Measurements from ENCODE around the gene CXXC5. TPM values are rescaled to one million over a fixed set of nuclear protein-coding genes. Genes with fewer than 3 reads are reported as not detected.

Gene CXXC5
- total and polyA plus RNA-seq, 9 of the 15 experiments (the other 6 are each of a cell fraction or from before 2014, with no cell fraction given) = 1.9 to 123 (median 45.8) TPM

DNA sequence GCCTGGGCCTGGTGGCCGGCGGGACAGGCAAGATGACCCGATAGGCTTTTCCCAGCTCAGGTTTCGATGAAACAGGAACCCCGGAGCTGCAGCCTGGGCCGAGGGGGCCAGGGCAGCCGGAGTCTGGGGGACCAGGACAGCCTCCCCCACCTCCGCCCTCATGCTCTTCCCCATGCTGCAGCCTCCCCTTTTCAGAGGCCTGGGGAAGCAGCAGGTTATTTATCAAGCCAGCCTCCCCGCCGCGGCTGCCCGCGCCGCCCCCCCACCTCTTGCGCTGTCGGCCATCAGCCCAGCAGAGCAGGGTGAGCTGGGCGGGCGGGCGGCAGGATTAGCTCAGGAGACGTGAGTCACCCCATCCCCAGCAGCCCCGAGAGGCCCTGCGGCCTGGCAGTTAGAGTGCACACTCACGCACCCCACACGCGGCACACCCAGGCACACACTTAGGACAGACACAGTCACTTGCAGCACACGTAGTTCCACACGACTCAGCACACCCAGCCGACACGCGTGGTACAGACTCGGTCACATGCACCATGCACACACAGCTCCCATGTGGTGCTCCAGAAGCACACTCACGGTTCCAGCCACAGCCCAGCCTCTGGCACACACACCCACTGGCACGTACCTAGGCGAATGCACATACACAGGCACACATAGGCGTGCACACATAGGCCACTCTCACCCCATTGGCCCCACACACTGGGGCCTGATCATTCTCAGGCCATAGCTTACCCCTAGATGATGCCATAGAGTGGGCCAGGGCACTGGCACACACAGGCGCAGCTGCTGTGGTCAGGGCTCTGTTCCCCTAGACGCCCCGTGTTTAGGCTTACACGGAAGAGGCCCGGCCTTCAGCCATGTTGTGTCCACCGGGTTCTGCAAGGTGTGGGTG lies 13.0 kb downstream of the CXXC5 start (continued):
- TF ChIP-seq ZNF232 (CRISPR knock-in tag; IDR thresholded peaks at IDR 0.05) = no peak
- peak; percentile 50; the same call in 1 of the 2 replicates for TF ChIP-seq EP300 (IDR thresholded peaks at IDR 0.05; ENCODE audit: low read length)
- TF ChIP-seq, protein P1, sequence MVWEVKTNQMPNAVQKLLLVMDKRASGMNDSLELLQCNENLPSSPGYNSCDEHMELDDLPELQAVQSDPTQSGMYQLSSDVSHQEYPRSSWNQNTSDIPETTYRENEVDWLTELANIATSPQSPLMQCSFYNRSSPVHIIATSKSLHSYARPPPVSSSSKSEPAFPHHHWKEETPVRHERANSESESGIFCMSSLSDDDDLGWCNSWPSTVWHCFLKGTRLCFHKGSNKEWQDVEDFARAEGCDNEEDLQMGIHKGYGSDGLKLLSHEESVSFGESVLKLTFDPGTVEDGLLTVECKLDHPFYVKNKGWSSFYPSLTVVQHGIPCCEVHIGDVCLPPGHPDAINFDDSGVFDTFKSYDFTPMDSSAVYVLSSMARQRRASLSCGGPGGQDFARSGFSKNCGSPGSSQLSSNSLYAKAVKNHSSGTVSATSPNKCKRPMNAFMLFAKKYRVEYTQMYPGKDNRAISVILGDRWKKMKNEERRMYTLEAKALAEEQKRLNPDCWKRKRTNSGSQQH (CRISPR knock-in tag; IDR thresholded peaks at IDR 0.05) = no peak
- TF ChIP-seq, protein P2, sequence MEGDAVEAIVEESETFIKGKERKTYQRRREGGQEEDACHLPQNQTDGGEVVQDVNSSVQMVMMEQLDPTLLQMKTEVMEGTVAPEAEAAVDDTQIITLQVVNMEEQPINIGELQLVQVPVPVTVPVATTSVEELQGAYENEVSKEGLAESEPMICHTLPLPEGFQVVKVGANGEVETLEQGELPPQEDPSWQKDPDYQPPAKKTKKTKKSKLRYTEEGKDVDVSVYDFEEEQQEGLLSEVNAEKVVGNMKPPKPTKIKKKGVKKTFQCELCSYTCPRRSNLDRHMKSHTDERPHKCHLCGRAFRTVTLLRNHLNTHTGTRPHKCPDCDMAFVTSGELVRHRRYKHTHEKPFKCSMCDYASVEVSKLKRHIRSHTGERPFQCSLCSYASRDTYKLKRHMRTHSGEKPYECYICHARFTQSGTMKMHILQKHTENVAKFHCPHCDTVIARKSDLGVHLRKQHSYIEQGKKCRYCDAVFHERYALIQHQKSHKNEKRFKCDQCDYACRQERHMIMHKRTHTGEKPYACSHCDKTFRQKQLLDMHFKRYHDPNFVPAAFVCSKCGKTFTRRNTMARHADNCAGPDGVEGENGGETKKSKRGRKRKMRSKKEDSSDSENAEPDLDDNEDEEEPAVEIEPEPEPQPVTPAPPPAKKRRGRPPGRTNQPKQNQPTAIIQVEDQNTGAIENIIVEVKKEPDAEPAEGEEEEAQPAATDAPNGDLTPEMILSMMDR (IDR thresholded peaks at IDR 0.05 in 2 of 3, conservative IDR thresholded peaks at IDR 0.05 in 1 of 3; ENCODE audit: insufficient read depth in 2 of 3, low read depth in 1 of 3, low read length in 3 of 3) = 0 out of 6 replicates have a peak, but pooled peaks of 1 of the 3 experiments have one; percentile 2
- TF ChIP-seq, protein P3, sequence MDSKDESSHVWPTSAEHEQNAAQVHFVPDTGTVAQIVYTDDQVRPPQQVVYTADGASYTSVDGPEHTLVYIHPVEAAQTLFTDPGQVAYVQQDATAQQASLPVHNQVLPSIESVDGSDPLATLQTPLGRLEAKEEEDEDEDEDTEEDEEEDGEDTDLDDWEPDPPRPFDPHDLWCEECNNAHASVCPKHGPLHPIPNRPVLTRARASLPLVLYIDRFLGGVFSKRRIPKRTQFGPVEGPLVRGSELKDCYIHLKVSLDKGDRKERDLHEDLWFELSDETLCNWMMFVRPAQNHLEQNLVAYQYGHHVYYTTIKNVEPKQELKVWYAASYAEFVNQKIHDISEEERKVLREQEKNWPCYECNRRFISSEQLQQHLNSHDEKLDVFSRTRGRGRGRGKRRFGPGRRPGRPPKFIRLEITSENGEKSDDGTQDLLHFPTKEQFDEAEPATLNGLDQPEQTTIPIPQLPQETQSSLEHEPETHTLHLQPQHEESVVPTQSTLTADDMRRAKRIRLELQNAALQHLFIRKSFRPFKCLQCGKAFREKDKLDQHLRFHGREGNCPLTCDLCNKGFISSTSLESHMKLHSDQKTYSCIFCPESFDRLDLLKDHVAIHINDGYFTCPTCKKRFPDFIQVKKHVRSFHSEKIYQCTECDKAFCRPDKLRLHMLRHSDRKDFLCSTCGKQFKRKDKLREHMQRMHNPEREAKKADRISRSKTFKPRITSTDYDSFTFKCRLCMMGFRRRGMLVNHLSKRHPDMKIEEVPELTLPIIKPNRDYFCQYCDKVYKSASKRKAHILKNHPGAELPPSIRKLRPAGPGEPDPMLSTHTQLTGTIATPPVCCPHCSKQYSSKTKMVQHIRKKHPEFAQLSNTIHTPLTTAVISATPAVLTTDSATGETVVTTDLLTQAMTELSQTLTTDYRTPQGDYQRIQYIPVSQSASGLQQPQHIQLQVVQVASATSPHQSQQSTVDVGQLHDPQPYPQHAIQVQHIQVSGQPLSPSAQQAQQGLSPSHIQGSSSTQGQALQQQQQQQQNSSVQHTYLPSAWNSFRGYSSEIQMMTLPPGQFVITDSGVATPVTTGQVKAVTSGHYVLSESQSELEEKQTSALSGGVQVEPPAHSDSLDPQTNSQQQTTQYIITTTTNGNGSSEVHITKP (IDR thresholded peaks at IDR 0.05; ENCODE audit: partially characterized antibody) = no peak
- TF ChIP-seq SAFB2 (IDR thresholded peaks at IDR 0.05; ENCODE audit: borderline replicate concordance, low read depth, low read length, severe bottlenecking) = no peak
- no peak; the same call in 1 of the 2 replicates for TF ChIP-seq ZNF311 (CRISPR knock-in tag; IDR thresholded peaks at IDR 0.05)
- peak; percentile 78 to 84 for TF ChIP-seq NRF1 (conservative IDR thresholded peaks at IDR 0.05 in 1 of 2, IDR thresholded peaks at IDR 0.05 in 1 of 2)
- peak; percentile 72 for TF ChIP-seq SMARCC2 (IDR thresholded peaks at IDR 0.05; ENCODE audit: low read depth)
- TF ChIP-seq ZNF212 (CRISPR knock-in tag; IDR thresholded peaks at IDR 0.05) = no peak
- TF ChIP-seq EGR1 (conservative IDR thresholded peaks at IDR 0.05) = peak; percentile 79
- peak; percentile 67; the same call in 1 of the 2 replicates for TF ChIP-seq HDAC8 (tag; IDR thresholded peaks at IDR 0.05)
- TF ChIP-seq ZNF77 (CRISPR knock-in tag; IDR thresholded peaks at IDR 0.05) = no peak
- no peak for TF ChIP-seq CC2D1A (IDR thresholded peaks at IDR 0.05)
- no peak for TF ChIP-seq KDM5B (IDR thresholded peaks at IDR 0.05; ENCODE audit: insufficient replicate concordance, low read depth, low read length)
- no peak for TF ChIP-seq LARP7 (IDR thresholded peaks at IDR 0.05)
- no peak for TF ChIP-seq MEF2A (IDR thresholded peaks at IDR 0.05; ENCODE audit: control insufficient read depth, low read depth, low read length)
- no peak for TF ChIP-seq PTBP1 (IDR thresholded peaks at IDR 0.05; ENCODE audit: low read depth, low read length)
- no peak for TF ChIP-seq FUS (optimal IDR thresholded peaks at IDR 0.05; ENCODE audit: low read depth, low read length)

Measured in K562 (cell line).